GM12878 (cell line): ENCODE data around the gene NOP14. TPM values are rescaled to one million over a fixed set of nuclear protein-coding genes. Genes with fewer than 3 reads are reported as not detected.

Experiments
- ATAC-seq: fragments of 200-7000 bp; cut with Tn5 transposase; 3 replicates; pipeline ENCODE4 v1.9.1; 2020; ENCODE audit warnings: mild to moderate bottlenecking, moderate library complexity
- BruUV-seq: library from RNA; stranded (reverse); fragments of 400-500 nt; replicated peaks from 2 replicates; lab custom pipeline; 2021; lab: Mats Ljungman, UMichigan
- CTCF ChIA-PET: fragments of 300-600 bp; sonication (Branson Sonifier 250); formaldehyde crosslinking; extraction: SDS; loops from one replicate; lab custom pipeline; 2021; ENCODE audit warnings: inconsistent platforms; lab: Yijun Ruan, JAX
- POLR2A ChIA-PET: fragments of 350-600 bp; formaldehyde crosslinking; extraction: SDS; loops from one replicate; lab custom pipeline; 2021; ENCODE audit warnings: inconsistent platforms; lab: Charles Lee
- RAD21 ChIA-PET: fragments of 300-600 bp; sonication (Branson Sonifier 250); formaldehyde crosslinking; loops from one replicate; lab custom pipeline; 2023; ENCODE audit warnings: antibody characterized with exemption; ENCODE audit not compliant: unreplicated experiment; lab: Charles Lee
- SMC1A ChIA-PET: fragments of 300-600 bp; sonication (Branson Sonifier 250); formaldehyde crosslinking; loops from one replicate; lab custom pipeline; 2023; ENCODE audit not compliant: unreplicated experiment, uncharacterized antibody; lab: Charles Lee
- DNase-seq: peaks from one replicate; pipeline ENCODE4 v3.0.0-alpha.2; 2011; ENCODE audit warnings: low read depth, low spot score
- FAIRE-seq: peaks from 3 replicates; lab custom pipeline; 2011; peaks lifted over from hg19 to GRCh38; lab: Jason Lieb, UNC
- H2AFZ ChIP-seq: 2 replicates; pipeline ENCODE4 v1.6.0; 2011; ENCODE audit warnings: low read depth, low read length, control low read depth; ENCODE audit not compliant: control insufficient read depth
- H3K27ac ChIP-seq: 2 replicates; pipeline ENCODE4 v1.5.1; 2011; ENCODE audit warnings: control low read depth; ENCODE audit not compliant: control insufficient read depth, insufficient read depth
- H3K27me3 ChIP-seq, 2 experiments: replicated peaks in 1 of 2; 2 replicates each; pipeline versions ENCODE4 v1.6.0 to v1.6.1; 2011; ENCODE audit warnings: low read length in 1 of 2; ENCODE audit not compliant: control insufficient read depth in 2 of 2, insufficient read depth in 2 of 2
- H3K36me3 ChIP-seq, 2 experiments: 2 replicates each; pipeline ENCODE4 v1.5.1; 2011; ENCODE audit warnings: low read length in 1 of 2; ENCODE audit not compliant: control insufficient read depth in 2 of 2, insufficient read depth in 2 of 2
- H3K4me1 ChIP-seq: 2 replicates; pipeline ENCODE4 v1.6.1; 2011; ENCODE audit warnings: mild to moderate bottlenecking, low read length, moderate library complexity, mixed read lengths; ENCODE audit not compliant: control insufficient read depth, insufficient read depth
- H3K4me2 ChIP-seq: 2 replicates; pipeline ENCODE4 v1.6.0; 2011; ENCODE audit warnings: control low read depth; ENCODE audit not compliant: control insufficient read depth, insufficient read depth
- H3K4me3 ChIP-seq: fragments of 200-600 bp; sonication (generic); 2 replicates; pipeline ENCODE4 v1.5.1; 2016
- H3K79me2 ChIP-seq: 2 replicates; pipeline ENCODE4 v1.6.0; 2011; ENCODE audit warnings: low read length; ENCODE audit not compliant: control insufficient read depth, insufficient read depth
- H3K9ac ChIP-seq: 2 replicates; pipeline ENCODE4 v1.8.0; 2011; ENCODE audit warnings: low read length, control low read depth, mixed read lengths; ENCODE audit not compliant: control insufficient read depth, insufficient read depth
- H3K9me3 ChIP-seq: replicated peaks from 3 replicates; pipeline ENCODE4 v1.5.1; 2011; ENCODE audit warnings: mild to moderate bottlenecking, low read length; ENCODE audit not compliant: control insufficient read depth, insufficient read depth
- H4K20me1 ChIP-seq: 2 replicates; pipeline ENCODE4 v1.6.0; 2011; ENCODE audit not compliant: control insufficient read depth, insufficient read depth
- CREM ChIP-seq: IDR thresholded peaks from 2 replicates; pipeline ENCODE4 v1.6.1; 2014; ENCODE audit warnings: antibody characterized with exemption, low read depth
- DPF2 ChIP-seq: fragments of 450-650 bp; IDR thresholded peaks from 2 replicates; pipeline ENCODE4 v1.6.1; 2017; ENCODE audit warnings: mild to moderate bottlenecking
- IRF4 ChIP-seq: IDR thresholded peaks from 2 replicates; pipeline ENCODE4 v1.6.1; 2011; ENCODE audit warnings: low read depth, low read length
- MTA3 ChIP-seq: IDR thresholded peaks from 2 replicates; pipeline ENCODE4 v1.6.1; 2012; ENCODE audit warnings: low read length, inconsistent platforms, borderline replicate concordance
- NFYA ChIP-seq: IDR thresholded peaks from 2 replicates; pipeline ENCODE4 v1.6.1; 2011; ENCODE audit warnings: low read depth, mild to moderate bottlenecking, low read length, improper control_type of control experiment, borderline replicate concordance
- POLR2AphosphoS5 ChIP-seq: IDR thresholded peaks from 2 replicates; pipeline ENCODE4 v1.6.1; 2011; ENCODE audit warnings: mild to moderate bottlenecking, low read length, inconsistent platforms
- RAD21 ChIP-seq: IDR thresholded peaks from 2 replicates; pipeline ENCODE4 v1.6.1; 2011; ENCODE audit warnings: mild to moderate bottlenecking, low read depth, low read length, moderate library complexity; ENCODE audit not compliant: insufficient read depth
- SIX5 ChIP-seq: IDR thresholded peaks from 2 replicates; pipeline ENCODE4 v1.6.1; 2011; ENCODE audit warnings: mild to moderate bottlenecking, low read depth, low read length, moderate library complexity; ENCODE audit not compliant: severe bottlenecking
- STAT1 ChIP-seq: fragments of 450-650 bp; conservative IDR thresholded peaks from 2 replicates; pipeline ENCODE4 v1.6.1; 2014; ENCODE audit warnings: antibody characterized with exemption, mild to moderate bottlenecking
- SUZ12 ChIP-seq: fragments of 200-600 bp; sonication (generic); IDR thresholded peaks from one replicate; pipeline ENCODE4 v1.6.1; 2018; ENCODE audit warnings: antibody characterized with exemption, mild to moderate bottlenecking; ENCODE audit not compliant: unreplicated experiment
- ZNF274 ChIP-seq: IDR thresholded peaks from one replicate; pipeline ENCODE4 v1.8.0; 2011; ENCODE audit not compliant: insufficient read length, insufficient read depth
- WGBS: methylation state at CpG from one replicate; pipeline ENCODE4 v1.1.6; 2016; ENCODE audit warnings: low lambda C conversion rate; ENCODE audit not compliant: insufficient replicate concordance, insufficient coverage; ENCODE audit errors: missing lambda C conversion rate; 5-methylcytosine and 5-hydroxymethylcytosine counted together
- in situ Hi-C: fragments of 300-500 bp; cut with MboI; formaldehyde crosslinking; loops from 9 replicates; pipeline ENCODE4 v1.14.3; 2018; ENCODE audit warnings: mixed read lengths
- intact Hi-C: fragments of 100-400 bp; cut with micrococcal nuclease; formaldehyde crosslinking; loops from one replicate; pipeline ENCODE4 v1.14.2; 2022; ENCODE audit not compliant: unreplicated experiment
- polyA plus RNA-seq, 11 experiments: library from polyadenylated mRNA; depleted of rRNA in 4 of 11; unstranded in 6 of 11; stranded (reverse) in 5 of 11; fragments of >200 nt; fragmentation: Nextera tagmentation in 4 of 11; fragmentation: Illumina TruSeq in 1 of 11; extraction: Ambion mirVana in 4 of 11; extraction: Trizol in 1 of 11; gene quantifications; 1 replicate in 1 of 11; 2 replicates in 10 of 11; pipeline versions ENCODE4 v1.2.1 to v1.2.3, GENCODE V29; 2011 to 2016; ENCODE audit warnings: inconsistent platforms in 2 of 11, missing spikeins in 2 of 11, low read depth in 1 of 11
- total RNA-seq, 4 experiments: library from RNA; depleted of rRNA in 3 of 4; stranded (reverse); fragments of >200 nt in 3 of 4; fragmentation: Illumina TruSeq in 1 of 4; extraction: Trizol in 1 of 4; gene quantifications; 2 replicates each; pipeline versions ENCODE4 v1.2.1 to v1.2.3, GENCODE V29; 2013 to 2021
- TF ChIP-seq, protein P1 (sequence below): fragments of 450-650 bp; IDR thresholded peaks from 2 replicates; pipeline ENCODE4 v1.6.1; 2016; ENCODE audit warnings: mild to moderate bottlenecking
- TF ChIP-seq, protein P2 (sequence below): fragments of 450-650 bp; IDR thresholded peaks from 2 replicates; pipeline ENCODE4 v1.6.1; 2017; ENCODE audit warnings: low read depth, mild to moderate bottlenecking, moderate library complexity

NOP14 gene
- total and polyA plus RNA-seq, 10 of the 15 experiments (the other 5 are each of a cell fraction or from before 2014, with no cell fraction given), result 13.8 to 80.6 (median 49.7) TPM

DNA sequence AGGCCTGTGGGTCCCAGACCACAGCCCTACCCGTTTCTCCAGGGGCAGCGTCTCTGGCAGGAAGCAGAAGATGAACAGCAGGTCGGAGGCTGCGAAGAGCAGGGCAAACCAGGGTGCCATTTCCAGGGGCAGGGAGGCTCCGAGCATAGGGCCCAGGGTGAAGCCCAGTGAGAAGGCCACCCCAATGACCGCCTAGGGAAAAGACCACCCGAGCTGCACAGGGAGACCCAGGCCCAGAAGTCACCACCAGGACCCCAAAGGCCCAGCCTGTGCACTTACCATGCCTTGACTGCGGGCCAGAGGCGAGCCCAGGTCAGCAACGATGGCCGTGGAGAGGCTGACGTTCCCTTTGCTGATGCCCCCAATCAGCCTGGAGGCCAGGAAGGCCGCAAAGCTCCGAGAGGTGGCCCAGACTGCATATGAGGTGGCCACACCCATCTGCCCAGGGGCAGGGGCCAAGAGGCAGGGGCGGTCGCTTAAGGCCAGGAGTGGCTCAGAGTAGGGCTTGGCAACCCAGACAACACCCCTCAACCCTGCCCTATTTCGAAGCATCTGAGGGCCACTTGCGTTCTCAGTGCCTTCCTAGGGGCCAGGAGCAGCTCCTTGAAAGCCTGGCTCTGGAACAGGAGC, 30.8 kb downstream of the NOP14 start:
- POLR2A ChIA-PET, result no interaction called here

DNA sequence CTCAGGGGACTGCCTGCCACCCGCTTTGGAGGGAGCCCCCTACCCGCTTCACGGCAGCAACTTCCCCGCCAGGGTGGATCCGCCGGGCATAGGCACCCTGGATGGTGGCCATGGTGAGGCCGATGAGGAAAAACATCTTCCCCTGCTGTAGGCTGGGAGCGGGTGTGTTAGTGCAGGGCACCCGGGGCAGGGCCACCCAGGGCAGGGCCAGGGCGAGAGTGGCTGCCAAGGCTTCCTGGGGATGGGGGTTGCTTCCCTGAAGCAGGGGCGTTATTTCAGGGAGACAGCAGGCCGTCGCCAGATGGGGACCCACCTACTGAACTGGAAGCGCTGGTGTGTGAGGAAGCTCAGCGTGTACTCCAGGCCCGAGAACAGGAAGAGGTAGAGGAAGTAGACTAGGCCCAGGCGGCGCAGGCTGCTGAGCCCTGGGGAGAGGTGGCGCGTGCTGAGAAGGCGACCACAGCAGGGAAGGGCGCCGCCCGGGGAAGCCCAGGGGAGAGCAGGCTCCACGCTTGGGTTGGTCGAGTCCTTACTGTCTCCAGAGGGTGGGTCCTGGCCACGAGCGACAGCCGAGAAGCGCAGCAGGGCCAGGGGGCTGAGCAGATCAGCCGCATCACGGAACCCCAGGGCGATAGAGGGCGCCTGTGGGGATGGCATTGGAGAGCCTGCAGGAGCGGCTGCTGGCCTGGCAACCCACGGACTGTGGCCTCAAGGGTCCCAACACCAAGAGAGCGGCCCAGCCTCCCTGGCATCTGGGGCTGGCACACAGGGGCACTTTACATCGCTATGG, 31.5 kb downstream of the NOP14 start:
- ChIA-PET POLR2A (no interaction called here), SMC1A (interaction anchor here (1.4 kb wide), 1 partner anchor 153 kb away, joined by 3 read pairs; no protein-coding TSS in a partner anchor), CTCF (no interaction called here), RAD21 (interaction anchor here (1.0 kb wide), 1 partner anchor 23 kb away, joined by 3 read pairs; no protein-coding TSS in a partner anchor)
- no peaks in the 10 kb centered on the region for H3K27me3 ChIP-seq
- peak overlapping the region; percentile 66 for H3K4me2 ChIP-seq
- WGBS, result 8% methylated on average over 38 of the region's 38 CpGs
- H4K20me1 ChIP-seq, result no peaks in the 10 kb centered on the region
- ATAC-seq (peak; percentile 59), FAIRE-seq (peak; percentile 93), DNase-seq (peak; percentile 55)
- H3K9ac ChIP-seq, result peak overlapping the region; percentile 49
- no peaks in the 10 kb centered on the region for H3K9me3 ChIP-seq
- no TSS peak for BruUV-seq
- peak overlapping the region; percentile 75 for H3K4me3 ChIP-seq
- peak overlapping the region; percentile 51 for H3K27ac ChIP-seq
- intact Hi-C loops (loop anchor here (5.0 kb wide), 2 partner anchors 79 to 169 kb away; no protein-coding TSS in a partner anchor), in situ Hi-C loops (loop anchor here (25.0 kb wide), 1 partner anchor 169 kb away; the partner anchor contains the start of gene TNIP2)
- no peak overlapping the region; the same call in 1 of the 2 replicates for H2AFZ ChIP-seq
- peaks cover 26% of the 10 kb centered on the region for H3K4me1 ChIP-seq
- H3K79me2 ChIP-seq, result peaks cover 46% of the 10 kb centered on the region
- peaks cover 10 to 17% of the 10 kb centered on the region in 2 experiments; a peak in 3 of 4 replicates for H3K36me3 ChIP-seq
- TF ChIP-seq MTA3 (no peak), IRF4 (no peak), STAT1 (no peak), CREM (peak; percentile 35; the same call in 1 of the 2 replicates), RAD21 (peak; percentile 24; the same call in 1 of the 2 replicates), SIX5 (no peak), DPF2 (peak; percentile 59), NFYA (no peak)
- TF ChIP-seq, protein P1, sequence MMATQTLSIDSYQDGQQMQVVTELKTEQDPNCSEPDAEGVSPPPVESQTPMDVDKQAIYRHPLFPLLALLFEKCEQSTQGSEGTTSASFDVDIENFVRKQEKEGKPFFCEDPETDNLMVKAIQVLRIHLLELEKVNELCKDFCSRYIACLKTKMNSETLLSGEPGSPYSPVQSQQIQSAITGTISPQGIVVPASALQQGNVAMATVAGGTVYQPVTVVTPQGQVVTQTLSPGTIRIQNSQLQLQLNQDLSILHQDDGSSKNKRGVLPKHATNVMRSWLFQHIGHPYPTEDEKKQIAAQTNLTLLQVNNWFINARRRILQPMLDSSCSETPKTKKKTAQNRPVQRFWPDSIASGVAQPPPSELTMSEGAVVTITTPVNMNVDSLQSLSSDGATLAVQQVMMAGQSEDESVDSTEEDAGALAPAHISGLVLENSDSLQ, result peak; percentile 51; the same call in 1 of the 2 replicates
- TF ChIP-seq, protein P2, sequence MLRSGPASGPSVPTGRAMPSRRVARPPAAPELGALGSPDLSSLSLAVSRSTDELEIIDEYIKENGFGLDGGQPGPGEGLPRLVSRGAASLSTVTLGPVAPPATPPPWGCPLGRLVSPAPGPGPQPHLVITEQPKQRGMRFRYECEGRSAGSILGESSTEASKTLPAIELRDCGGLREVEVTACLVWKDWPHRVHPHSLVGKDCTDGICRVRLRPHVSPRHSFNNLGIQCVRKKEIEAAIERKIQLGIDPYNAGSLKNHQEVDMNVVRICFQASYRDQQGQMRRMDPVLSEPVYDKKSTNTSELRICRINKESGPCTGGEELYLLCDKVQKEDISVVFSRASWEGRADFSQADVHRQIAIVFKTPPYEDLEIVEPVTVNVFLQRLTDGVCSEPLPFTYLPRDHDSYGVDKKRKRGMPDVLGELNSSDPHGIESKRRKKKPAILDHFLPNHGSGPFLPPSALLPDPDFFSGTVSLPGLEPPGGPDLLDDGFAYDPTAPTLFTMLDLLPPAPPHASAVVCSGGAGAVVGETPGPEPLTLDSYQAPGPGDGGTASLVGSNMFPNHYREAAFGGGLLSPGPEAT, result peak; percentile 70; the same call in 1 of the 2 replicates

More for the DNA sequence above, 30.8 kb downstream of the NOP14 start:
- 0 out of 3 replicates have a peak, but pooled peaks have one; percentile 0 for ATAC-seq
- Histone ChIP-seq H3K4me1 (peaks cover 34% of the 10 kb centered on the region), H2AFZ (no peak overlapping the region), H3K27me3 (no peaks in the 10 kb centered on the region), H3K9ac (peak overlapping the region; percentile 49), H4K20me1 (no peaks in the 10 kb centered on the region), H3K27ac (peak overlapping the region; percentile 65), H3K4me3 (peak overlapping the region; percentile 75), H3K9me3 (no peaks in the 10 kb centered on the region), H3K4me2 (peak overlapping the region; percentile 66), H3K36me3 (peaks cover 10 to 13% of the 10 kb centered on the region in 2 experiments; a peak in 3 of 4 replicates), H3K79me2 (peaks cover 46% of the 10 kb centered on the region)
- BruUV-seq, result no TSS peak
- TF ChIP-seq ZNF274 (no peak), POLR2AphosphoS5 (peak; percentile 18; the same call in 1 of the 2 replicates), SUZ12 (no peak)
- in situ Hi-C loops (loop anchor here (25.0 kb wide), 1 partner anchor 170 kb away; the partner anchor contains the start of gene TNIP2), intact Hi-C loops (loop anchor here (5.0 kb wide), 2 partner anchors 80 to 170 kb away; no protein-coding TSS in a partner anchor)
- ChIA-PET CTCF (interaction anchor here (0.6 to 0.7 kb wide), 3 partner anchors 16 to 214 kb away, joined by 3 read pairs; no protein-coding TSS in a partner anchor), SMC1A (interaction anchor here (1.4 kb wide), 1 partner anchor 153 kb away, joined by 3 read pairs; no protein-coding TSS in a partner anchor), RAD21 (interaction anchor here (1.0 kb wide), 1 partner anchor 22 kb away, joined by 3 read pairs; no protein-coding TSS in a partner anchor)
- no peak for DNase-seq
- no peak for FAIRE-seq
- WGBS, result 68% methylated on average over 18 of the region's 18 CpGs
